NCI-H2227 (cell line): Measurements from ENCODE around the gene CKB.

Experiments
- DNase-seq: peaks from one replicate; lab custom pipeline; 2025; ENCODE audit not compliant: unreplicated experiment; lab: John Stamatoyannopoulos, UW

Gene CKB

GRCh38 chr14:103492156-103492925, 30.3 kb downstream of the CKB start:
- DNase-seq = no peak

- DNase-seq = no peak
Observed at GRCh38 chr14:103491691-103492090, 30.9 kb downstream of the CKB start.

GRCh38 chr14:103489621-103490020, 33.0 kb downstream of the CKB start:
- no peak for DNase-seq

GRCh38 chr14:103488960-103489359, 33.7 kb downstream of the CKB start:
- DNase-seq = no peak

- DNase-seq = no peak
Observed at GRCh38 chr14:103488071-103488470, 34.6 kb downstream of the CKB start.

GRCh38 chr14:103485504-103485903, 37.1 kb downstream of the CKB start:
- DNase-seq = no peak

GRCh38 chr14:103483600-103483999, 39.0 kb downstream of the CKB start:
- no peak for DNase-seq

GRCh38 chr14:103480595-103480994, 42.0 kb downstream of the CKB start:
- DNase-seq = no peak

GRCh38 chr14:103476631-103477030, 46.0 kb downstream of the CKB start:
- no peak for DNase-seq

GRCh38 chr14:103476065-103476464, 46.6 kb downstream of the CKB start:
- DNase-seq = no peak

GRCh38 chr14:103474893-103475292, 47.7 kb downstream of the CKB start:
- DNase-seq = no peak

GRCh38 chr14:103472939-103473338, 49.7 kb downstream of the CKB start:
- DNase-seq = no peak
